Activated naive CD8-positive, alpha-beta T cell (primary cell): ENCODE measurements around the gene MYLK4.

Experiments used
- H3K27ac Mint-ChIP-seq: one replicate; pipeline ENCODE4 v1.8.0; 2021; ENCODE audit warnings: mixed read lengths
- H3K27me3 Mint-ChIP-seq: one replicate; pipeline ENCODE4 v1.8.0; 2021; ENCODE audit warnings: mixed read lengths
- H3K36me3 Mint-ChIP-seq: one replicate; pipeline ENCODE4 v1.8.0; 2021; ENCODE audit warnings: mixed read lengths
- H3K4me1 Mint-ChIP-seq: one replicate; pipeline ENCODE4 v1.8.0; 2021; ENCODE audit warnings: low read depth, mixed read lengths
- H3K4me3 Mint-ChIP-seq: one replicate; pipeline ENCODE4 v1.8.0; 2021; ENCODE audit warnings: mild to moderate bottlenecking, mixed read lengths
- H3K9me3 Mint-ChIP-seq: one replicate; pipeline ENCODE4 v1.8.0; 2021; ENCODE audit warnings: low read depth, mixed read lengths

The MYLK4 gene

DNA sequence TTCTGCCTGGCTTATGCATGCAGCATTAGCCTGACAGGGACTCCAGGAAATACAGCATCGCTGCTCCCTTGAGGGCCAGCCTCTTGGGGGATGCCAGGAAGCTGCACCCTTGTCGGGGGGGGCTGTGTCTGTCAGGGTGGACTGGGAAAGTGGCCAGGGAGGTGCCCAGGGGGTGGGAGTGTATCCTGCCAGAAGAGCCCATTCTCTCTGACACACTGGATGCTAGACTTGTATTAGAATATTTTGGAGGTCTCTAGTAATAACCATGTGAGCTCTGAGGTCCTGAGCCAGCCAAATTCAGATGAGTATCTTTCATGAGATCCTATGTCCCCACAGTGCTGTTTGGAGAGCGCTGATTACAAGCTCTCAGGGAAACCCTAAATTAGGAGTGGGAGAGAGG is 89.1 kb downstream of the MYLK4 start:
- Mint-ChIP-seq H3K36me3 (peaks cover 4% of the 10 kb centered on the region), H3K27me3 (peaks cover 2% of the 10 kb centered on the region), H3K4me3 (no peak overlapping the region), H3K27ac (no peak overlapping the region), H3K9me3 (no peaks in the 10 kb centered on the region), H3K4me1 (no peaks in the 10 kb centered on the region)

DNA sequence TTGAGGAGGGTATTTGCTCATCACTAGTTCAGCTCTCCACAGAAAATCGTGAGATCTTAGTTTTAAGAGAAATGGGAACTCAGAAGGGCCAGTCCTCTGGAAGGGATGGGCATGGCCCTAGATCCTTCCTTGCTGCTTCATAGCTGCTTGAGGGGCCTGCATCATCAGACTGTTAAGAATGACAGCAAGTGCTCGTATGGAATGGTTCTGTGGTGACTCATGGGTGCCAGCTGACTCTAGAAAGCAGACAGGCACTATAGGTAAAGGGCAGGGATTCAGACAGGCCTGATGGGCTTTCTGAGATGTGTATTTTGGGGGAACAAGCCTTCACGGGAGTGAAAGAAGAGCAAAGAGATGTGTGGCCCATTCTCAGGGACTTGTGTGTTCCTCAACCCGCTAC is 90.8 kb downstream of the MYLK4 start:
- Mint-ChIP-seq H3K9me3 (no peaks in the 10 kb centered on the region), H3K27ac (no peak overlapping the region)

DNA sequence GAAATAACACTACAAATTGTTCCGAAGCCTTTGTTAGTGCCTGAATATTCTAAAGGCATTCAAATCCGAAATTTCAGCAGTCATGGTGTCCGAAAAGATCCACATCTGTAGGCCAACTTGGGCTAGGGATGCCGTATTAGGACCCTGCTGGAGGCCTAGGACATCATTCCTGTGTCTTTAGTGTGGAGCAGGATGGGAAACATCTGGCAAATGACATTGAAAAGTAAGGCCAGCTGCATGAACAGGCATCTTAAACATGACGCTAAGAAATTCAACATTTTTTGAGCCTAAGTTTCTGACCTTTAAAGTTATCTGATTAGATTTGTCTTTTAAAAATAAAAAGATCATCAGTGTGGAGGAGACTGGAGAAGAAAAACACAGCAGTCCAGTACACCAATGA is 91.3 kb downstream of the MYLK4 start:
- Mint-ChIP-seq H3K4me3 (no peak overlapping the region), H3K9me3 (no peaks in the 10 kb centered on the region), H3K27ac (no peak overlapping the region), H3K4me1 (no peaks in the 10 kb centered on the region), H3K27me3 (no peaks in the 10 kb centered on the region), H3K36me3 (peaks cover 4% of the 10 kb centered on the region)

More for the DNA sequence above, 90.8 kb downstream of the MYLK4 start:
- no peaks in the 10 kb centered on the region for H3K27me3 Mint-ChIP-seq
- H3K36me3 Mint-ChIP-seq: peaks cover 4% of the 10 kb centered on the region
- H3K4me1 Mint-ChIP-seq: no peaks in the 10 kb centered on the region
- no peak overlapping the region for H3K4me3 Mint-ChIP-seq

DNA sequence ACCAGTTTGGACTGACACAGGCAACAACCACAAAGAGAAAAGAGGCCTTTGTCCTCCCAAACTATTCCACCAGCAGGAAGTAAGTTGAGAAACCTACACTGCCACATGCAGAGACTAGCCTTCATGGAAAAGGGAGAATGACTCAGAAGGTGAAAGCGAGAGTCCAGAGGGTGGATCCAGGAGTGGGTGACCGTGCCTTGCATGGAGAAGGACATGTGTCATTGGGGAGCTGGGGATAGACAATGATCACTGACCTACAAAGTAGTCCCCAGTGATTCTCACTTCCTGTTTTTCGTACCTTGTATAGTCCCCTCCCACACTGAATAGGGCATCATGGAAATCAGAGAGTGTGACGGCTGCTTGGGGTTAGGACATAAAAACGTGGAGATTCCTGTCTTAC is 91.9 kb downstream of the MYLK4 start:
- Mint-ChIP-seq H3K27ac (no peak overlapping the region), H3K27me3 (no peaks in the 10 kb centered on the region), H3K4me3 (no peak overlapping the region), H3K9me3 (no peaks in the 10 kb centered on the region), H3K4me1 (no peaks in the 10 kb centered on the region), H3K36me3 (peaks cover 4% of the 10 kb centered on the region)

DNA sequence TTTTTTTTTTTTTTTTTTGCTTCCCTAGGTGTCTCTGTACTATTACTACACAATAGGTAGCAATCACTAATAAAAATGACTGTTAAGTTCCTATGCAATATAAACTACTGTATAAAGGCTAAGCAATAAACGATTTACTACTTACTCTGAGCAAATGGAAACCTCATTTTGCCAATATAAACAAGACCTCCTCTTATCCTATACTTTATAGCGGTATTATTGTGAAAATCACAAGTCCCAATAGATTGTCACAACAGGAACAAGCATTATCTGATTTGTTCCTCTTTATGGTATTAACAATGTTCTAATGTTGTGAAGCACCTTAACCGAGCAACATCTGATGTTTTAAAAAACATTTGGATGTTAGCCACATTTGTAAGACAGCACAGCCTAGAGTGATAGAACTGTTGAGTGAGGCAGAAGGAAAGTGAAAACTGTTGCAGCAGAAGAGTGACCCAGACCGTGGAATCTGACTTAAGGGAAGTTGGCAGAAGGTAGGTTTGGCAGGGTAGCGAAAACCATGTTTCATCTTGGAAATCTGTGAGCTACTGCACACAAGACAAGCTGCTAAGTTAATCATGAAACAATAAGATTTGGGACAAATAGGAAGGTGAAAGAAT is 94.2 kb downstream of the MYLK4 start:
- peaks cover 3% of the 10 kb centered on the region for H3K36me3 Mint-ChIP-seq
- H3K4me1 Mint-ChIP-seq: no peaks in the 10 kb centered on the region
- H3K9me3 Mint-ChIP-seq: peaks cover 5% of the 10 kb centered on the region
- H3K4me3 Mint-ChIP-seq: no peak overlapping the region
- peaks cover 5% of the 10 kb centered on the region for H3K27me3 Mint-ChIP-seq
- H3K27ac Mint-ChIP-seq: no peak overlapping the region

DNA sequence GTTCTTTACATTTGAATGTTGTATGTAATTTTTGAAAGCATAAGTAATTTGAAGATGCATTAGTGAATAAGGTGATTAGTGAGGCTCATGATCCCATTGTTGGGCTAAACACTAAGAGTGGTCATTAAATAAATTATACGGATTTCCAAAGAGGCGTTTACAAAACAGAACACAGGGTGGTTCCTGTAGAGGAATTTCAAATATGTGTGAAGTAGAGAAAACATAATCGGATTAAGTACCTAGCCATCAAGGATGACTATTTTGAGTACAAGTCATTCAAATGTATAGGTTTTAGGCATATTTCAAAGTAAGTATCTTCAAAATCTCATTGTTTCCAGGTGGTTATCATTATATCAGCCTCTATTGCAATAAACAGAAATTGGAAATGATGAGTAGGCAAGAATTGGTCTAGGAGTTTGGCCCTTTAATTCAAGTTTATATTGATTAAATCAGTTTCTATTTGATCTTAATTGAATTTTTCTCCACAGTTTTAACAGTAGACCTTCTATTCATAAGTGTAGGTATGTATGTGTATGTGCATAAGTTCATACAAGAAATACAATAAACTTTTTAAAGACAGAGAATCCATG is 94.8 kb downstream of the MYLK4 start:
- Mint-ChIP-seq H3K9me3 (peaks cover 5% of the 10 kb centered on the region), H3K27me3 (peaks cover 5% of the 10 kb centered on the region)

DNA sequence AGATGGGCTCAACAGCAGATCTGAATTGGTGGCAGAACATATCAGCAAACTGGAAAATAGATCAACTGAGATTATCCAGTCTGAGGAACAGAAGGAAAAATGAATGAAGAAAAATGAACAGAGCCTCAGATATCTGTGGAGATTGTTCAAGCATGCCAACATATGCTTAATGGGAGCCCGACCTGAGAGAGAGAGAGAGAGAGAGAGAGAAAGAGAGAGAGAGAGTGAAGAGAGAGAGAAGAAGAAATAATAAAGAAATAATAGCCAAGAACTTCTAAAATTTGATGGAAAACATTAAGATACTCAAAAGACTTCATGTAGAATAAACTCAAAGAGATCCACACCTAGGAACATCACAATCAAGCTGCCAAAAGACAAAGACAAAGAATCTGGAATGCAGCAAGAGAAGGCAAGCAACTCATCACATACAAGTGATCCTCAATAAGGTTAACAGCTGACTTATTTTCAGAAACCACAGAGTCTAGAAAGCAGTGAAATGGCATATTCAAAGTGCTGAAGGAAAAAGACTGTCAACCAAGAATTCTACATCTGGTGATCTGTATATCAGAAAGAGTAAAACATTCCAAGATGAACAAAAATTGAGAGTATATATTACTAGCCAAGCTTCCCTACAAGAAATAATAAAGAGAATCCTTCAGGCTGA is 97.2 kb downstream of the MYLK4 start:
- Mint-ChIP-seq H3K36me3 (peaks cover 3% of the 10 kb centered on the region), H3K27ac (no peak overlapping the region), H3K9me3 (peaks cover 5% of the 10 kb centered on the region), H3K27me3 (peaks cover 7% of the 10 kb centered on the region), H3K4me3 (no peak overlapping the region), H3K4me1 (no peaks in the 10 kb centered on the region)

More for the DNA sequence above, 94.8 kb downstream of the MYLK4 start:
- Mint-ChIP-seq H3K4me3 (no peak overlapping the region), H3K36me3 (peaks cover 3% of the 10 kb centered on the region), H3K4me1 (no peaks in the 10 kb centered on the region), H3K27ac (no peak overlapping the region)

DNA sequence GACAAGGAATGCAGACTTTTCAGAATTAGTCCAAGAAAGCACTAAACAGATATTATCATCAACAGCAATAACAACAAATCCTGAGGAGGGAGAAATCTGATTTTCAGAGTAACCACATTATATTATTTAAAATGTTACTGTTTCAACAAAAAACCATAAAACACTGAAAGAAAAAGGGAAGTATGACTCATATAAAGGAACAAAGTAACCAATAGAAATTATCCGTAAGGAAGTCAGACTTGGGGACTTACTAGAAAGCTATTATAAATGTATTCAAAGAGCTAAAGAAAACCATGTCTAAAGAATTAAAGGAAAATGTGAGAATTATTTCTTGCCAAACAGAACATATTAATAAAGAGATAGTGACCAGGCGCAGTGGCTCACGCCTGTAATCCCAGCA is 98.1 kb downstream of the MYLK4 start:
- Mint-ChIP-seq H3K36me3 (peaks cover 3% of the 10 kb centered on the region), H3K27ac (no peak overlapping the region), H3K4me3 (no peak overlapping the region), H3K9me3 (peaks cover 5% of the 10 kb centered on the region), H3K27me3 (peaks cover 8% of the 10 kb centered on the region), H3K4me1 (no peaks in the 10 kb centered on the region)

DNA sequence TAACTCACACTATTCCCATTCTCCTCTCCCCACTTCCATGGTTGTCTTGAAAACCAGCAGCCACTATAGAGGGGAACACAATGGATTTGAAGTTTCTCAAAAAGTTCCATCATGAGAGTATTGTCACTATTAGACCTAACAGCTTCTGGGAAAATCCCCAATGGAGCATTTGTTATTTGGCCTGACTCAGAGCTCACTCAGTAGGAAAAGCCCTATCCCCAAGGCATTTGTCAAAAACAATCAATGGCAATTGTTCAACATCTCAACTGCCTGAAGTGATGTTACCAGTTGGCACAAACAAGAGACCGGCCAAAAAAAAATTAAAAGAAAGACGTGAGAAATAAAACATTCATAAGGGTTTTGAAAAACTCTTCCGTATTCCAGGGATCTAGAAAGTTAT is 98.8 kb downstream of the MYLK4 start:
- Mint-ChIP-seq H3K4me3 (no peak overlapping the region), H3K27me3 (peaks cover 9% of the 10 kb centered on the region), H3K4me1 (no peaks in the 10 kb centered on the region), H3K9me3 (peaks cover 5% of the 10 kb centered on the region), H3K27ac (no peak overlapping the region), H3K36me3 (peaks cover 3% of the 10 kb centered on the region)

DNA sequence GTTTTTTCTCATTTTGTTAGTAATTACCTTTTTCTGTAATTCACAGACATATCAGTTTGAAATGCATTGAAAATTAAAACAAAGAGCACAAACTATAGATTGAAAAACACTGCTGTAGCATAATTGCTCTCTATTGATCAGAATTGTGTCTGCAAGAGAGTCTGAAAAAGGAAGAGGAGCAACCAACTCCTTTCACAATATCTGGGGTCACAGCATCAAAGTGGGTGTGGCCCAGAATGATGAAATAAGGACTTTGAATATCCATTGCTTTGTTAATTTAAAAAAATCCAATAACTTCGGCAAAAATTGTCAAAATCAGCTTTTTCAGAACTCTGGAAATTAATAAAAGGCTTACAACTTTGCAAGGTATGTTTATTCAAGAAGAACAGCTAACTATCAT is 99.2 kb downstream of the MYLK4 start:
- Mint-ChIP-seq H3K27me3 (peaks cover 11% of the 10 kb centered on the region), H3K36me3 (peaks cover 3% of the 10 kb centered on the region), H3K9me3 (peaks cover 5% of the 10 kb centered on the region), H3K27ac (no peak overlapping the region), H3K4me3 (no peak overlapping the region), H3K4me1 (no peaks in the 10 kb centered on the region)

DNA sequence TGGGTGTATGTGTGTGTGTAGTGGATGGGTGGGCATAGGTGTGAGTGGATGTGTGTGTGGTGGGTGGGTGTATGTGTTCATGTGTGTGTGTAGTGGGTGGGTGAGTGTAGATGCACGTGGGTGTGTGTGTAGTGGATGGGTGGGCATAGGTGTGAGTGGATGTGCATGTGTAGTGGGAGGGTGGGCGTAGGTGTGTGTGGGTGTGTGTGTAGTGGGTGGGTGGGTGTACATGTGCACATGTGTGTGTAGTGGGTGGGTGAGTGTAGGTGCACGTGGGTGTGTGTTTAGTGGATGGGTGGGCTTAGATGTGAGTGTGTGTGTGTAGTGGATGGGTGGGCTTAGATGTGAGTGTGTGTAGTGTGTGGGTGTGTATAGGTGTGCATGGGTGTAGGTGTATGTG is 104.4 kb downstream of the MYLK4 start:
- H3K27me3 Mint-ChIP-seq: peaks cover 31% of the 10 kb centered on the region
- no peaks in the 10 kb centered on the region for H3K9me3 Mint-ChIP-seq
- H3K36me3 Mint-ChIP-seq: no peaks in the 10 kb centered on the region
- no peaks in the 10 kb centered on the region for H3K4me1 Mint-ChIP-seq
- H3K27ac Mint-ChIP-seq: no peak overlapping the region
- H3K4me3 Mint-ChIP-seq: no peak overlapping the region

DNA sequence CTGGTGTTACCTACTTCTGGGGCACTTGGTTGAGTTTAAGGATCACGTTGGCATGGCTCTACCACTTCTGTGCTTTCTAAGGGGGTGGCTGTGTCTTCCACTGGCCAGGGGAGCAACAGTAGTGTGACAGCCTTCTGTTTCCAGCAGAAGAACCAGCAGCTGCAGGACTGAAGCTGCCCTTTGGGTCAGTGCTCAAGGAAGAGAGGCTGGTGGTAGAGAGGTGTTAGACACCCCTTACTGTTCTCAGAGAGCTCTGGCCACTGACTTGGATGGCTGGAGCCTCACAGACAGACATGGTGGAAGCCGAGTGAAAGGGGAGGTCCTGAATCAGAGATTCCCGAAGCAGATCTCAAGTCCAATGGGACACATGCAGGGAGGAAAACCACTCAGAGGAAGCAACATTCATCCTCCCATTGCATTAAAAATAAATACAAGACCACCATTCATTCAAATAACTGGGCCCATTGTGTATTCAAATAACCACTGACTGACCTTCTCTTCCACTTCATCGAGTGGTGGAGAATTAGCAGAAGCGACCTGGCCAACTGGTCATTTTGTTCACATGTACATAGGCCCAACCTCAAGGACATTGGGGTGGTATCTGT is 106.7 kb downstream of the MYLK4 start:
- Mint-ChIP-seq H3K27ac (no peak overlapping the region), H3K36me3 (no peaks in the 10 kb centered on the region), H3K4me1 (no peaks in the 10 kb centered on the region), H3K4me3 (no peak overlapping the region), H3K9me3 (no peaks in the 10 kb centered on the region), H3K27me3 (peaks cover 35% of the 10 kb centered on the region)

DNA sequence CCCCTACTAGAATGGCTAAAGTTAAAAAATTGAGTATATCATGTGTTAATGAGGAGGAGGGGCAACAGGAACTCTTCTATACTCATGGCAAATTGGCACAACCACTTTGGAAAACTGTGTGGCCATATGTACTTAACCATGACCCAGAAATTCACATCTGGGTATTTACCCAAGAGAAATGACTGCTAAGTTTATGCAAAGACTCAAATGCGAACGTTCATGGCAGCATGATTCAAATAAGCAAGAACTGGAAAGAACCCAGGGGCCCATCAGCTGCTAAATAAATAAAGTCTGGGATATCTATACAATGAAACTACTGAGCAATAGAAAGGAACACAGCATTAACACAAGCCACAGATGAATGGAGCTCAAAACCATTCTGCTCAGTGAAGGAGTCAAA is 107.6 kb downstream of the MYLK4 start:
- no peak overlapping the region for H3K27ac Mint-ChIP-seq
- no peaks in the 10 kb centered on the region for H3K9me3 Mint-ChIP-seq
- H3K4me3 Mint-ChIP-seq: no peak overlapping the region
- H3K4me1 Mint-ChIP-seq: no peaks in the 10 kb centered on the region
- no peaks in the 10 kb centered on the region for H3K36me3 Mint-ChIP-seq
- H3K27me3 Mint-ChIP-seq: peaks cover 37% of the 10 kb centered on the region

DNA sequence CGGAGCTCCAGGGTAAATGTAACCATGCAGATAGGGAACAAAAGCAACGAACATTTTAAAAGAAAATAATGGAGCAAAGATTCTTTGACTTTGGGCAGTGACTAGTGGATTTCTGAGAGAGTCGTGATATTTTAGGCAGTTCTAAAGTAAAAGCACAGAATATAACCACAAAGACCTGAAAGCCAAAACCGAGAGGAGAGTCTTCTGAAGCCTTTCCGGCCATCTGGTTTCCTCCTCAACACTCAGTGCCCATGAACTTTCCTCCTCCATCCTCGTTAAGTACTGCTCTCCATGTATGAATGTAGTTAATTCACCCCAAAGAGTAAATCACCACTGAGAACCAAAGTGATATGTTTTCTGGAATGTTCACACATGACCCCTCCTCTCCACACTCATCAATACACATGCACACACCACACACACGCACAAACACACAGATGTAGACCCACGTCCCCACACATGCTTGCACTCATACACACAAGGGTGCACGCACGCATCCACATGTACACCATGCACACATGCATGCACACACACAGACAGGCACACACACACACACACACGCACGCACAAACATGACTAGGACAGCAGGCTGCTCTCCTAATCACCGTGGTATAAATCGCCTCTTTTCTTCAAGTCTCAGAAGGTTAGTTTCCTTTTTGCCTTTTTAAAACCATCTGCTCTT is 109.5 kb downstream of the MYLK4 start:
- H3K27me3 Mint-ChIP-seq: peaks cover 40% of the 10 kb centered on the region

DNA sequence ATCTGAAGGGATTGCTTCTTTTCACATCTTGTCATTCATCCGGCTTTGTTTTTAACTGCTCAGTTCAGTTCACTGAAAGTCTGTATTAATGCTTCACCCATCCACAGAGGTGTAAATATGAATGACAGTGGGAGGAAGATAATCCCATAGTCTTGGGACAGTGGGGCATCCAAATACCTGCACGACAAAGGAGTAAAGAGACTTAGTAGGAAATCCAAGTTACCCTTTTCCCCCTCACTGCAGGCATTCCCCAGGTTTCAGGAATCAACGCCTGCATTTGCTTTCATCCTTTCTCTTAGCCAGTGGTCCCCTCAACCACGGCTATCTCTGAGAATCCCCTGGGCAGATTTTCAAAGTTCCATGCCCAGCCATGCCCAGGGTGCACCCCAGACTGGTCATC is 110.2 kb downstream of the MYLK4 start:
- Mint-ChIP-seq H3K9me3 (no peaks in the 10 kb centered on the region), H3K4me1 (no peaks in the 10 kb centered on the region), H3K27me3 (peaks cover 37% of the 10 kb centered on the region), H3K4me3 (no peak overlapping the region), H3K36me3 (no peaks in the 10 kb centered on the region), H3K27ac (no peak overlapping the region)

More for the DNA sequence above, 109.5 kb downstream of the MYLK4 start:
- H3K9me3 Mint-ChIP-seq: no peaks in the 10 kb centered on the region
- no peak overlapping the region for H3K4me3 Mint-ChIP-seq
- no peaks in the 10 kb centered on the region for H3K36me3 Mint-ChIP-seq
- H3K4me1 Mint-ChIP-seq: no peaks in the 10 kb centered on the region
- H3K27ac Mint-ChIP-seq: no peak overlapping the region
